GM19438 (cell line): ENCODE measurements around the gene ACP2.
A peak's percentile ranks its signal among the peaks of the same experiment; 100 is the strongest.

Source experiments
- ATAC-seq: cut with Tn5 transposase; IDR thresholded peaks from one replicate; pipeline ENCODE4 v1.9.1; 2021; ENCODE audit warnings: low read depth; ENCODE audit not compliant: unreplicated experiment

Gene ACP2

DNA sequence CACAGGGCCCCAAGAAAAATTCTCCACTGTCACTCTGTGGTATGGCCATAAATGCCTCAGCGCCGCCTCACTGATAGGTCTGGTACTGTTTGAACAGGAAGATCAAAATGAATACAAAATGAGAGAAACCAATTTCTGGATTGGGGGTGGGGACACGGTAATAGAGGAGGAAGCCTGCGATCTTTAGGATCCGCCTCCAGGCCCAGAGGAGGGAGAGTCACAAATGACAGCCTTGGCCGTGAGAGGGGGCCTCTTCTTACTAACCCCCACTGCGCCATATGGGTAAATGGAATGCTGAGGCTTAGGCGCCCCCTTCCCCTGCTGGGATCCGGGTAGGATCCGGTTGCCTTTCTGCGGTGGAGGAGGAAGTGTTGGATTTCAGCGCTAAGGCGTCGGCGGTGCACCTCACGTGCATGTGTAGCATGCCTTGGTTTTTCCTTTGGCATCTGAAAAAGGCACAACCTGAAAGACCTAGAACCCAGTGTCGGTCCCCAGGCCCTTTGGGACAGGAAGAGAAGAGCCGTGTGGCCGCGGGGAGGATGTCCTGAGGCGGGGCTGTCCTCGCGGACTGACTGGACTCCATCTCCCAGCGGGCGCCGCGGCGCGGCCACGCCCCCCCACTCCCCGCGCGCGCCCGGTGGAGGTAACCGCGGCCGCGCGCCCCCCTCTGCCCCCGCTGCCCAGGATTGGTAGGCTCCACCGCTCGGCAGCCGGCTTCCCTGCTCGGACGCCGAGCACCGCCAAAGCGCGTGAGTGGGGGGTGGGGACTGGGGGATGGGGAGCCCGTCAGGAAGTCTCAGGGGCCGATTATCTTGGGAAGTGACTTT lies 20.6 kb upstream of the ACP2 start:
- peak; percentile 56 for ATAC-seq

DNA sequence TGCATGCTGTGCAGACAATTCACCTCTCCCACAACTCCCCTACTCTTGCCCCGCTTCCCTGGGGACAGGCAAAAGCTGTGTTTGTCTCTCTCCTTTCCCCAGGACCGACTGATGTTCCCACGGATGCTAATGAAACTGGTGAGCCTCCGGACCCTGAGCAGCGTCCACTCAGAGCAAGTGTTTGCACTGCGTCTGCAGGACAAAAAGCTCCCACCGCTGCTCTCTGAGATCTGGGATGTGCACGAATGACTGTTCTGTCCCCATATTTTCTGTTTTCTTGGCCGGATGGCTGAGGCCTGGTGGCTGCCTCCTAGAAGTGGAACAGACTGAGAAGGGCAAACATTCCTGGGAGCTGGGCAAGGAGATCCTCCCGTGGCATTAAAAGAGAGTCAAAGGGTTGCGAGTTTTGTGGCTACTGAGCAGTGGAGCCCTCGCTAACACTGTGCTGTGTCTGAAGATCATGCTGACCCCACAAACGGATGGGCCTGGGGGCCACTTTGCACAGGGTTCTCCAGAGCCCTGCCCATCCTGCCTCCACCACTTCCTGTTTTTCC lies 19.9 kb upstream of the ACP2 start:
- ATAC-seq, result no peak

DNA sequence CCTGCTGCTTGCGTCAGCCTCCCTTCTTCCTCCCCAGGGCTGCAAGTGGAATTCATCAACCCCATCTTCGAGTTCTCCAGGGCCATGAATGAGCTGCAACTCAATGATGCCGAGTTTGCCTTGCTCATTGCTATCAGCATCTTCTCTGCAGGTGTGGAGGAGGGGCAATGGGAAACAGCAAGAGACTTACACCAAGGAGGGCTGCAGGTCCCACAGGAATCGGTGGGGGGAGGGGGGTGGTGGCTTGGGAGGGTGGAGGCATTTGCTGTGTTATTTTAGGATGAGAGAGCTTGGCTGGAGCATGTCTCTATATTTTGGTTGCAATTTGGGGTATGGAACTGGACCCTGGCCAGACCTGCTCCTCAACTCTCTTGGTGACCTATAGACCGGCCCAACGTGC lies 19.3 kb upstream of the ACP2 start:
- ATAC-seq, result no peak

DNA sequence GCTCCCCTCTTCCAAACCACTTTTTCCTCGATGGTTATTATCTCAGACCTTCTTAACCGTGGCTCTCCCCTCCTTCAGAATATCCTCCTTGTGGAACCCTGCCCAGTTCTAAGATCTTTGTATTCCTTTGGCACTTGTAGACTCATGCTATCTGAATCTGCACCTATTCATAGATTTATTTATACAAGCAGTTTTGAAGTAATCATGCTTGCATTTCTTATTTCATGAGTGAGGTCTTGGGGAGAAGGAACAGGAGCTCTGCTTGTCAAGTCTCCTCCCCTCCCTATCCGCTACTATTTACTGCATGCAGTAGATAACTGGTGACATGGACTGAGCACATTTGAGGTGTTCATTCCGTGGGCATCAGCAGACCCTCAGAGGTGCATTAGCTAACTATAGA lies 15.9 kb upstream of the ACP2 start:
- no peak for ATAC-seq

DNA sequence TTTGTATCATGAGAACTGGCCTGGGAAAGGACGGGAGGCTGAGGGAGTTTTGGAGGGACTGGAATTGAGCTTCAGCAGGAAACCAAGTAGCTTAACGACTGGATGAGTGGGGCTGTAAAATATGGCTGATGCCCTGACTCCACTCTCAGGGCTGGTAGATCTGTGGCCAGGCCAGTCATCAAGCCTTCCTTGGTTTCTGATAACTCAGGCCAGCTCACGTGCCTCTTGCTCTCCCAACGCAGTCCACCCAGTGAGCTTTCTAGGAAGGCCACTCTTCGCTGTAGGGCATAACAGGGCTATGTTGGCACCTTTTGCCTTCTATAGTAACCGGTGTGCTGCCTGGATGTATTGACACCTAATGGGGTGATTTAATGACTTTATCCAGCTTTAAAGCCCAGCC lies 15.5 kb upstream of the ACP2 start:
- ATAC-seq, result no peak

DNA sequence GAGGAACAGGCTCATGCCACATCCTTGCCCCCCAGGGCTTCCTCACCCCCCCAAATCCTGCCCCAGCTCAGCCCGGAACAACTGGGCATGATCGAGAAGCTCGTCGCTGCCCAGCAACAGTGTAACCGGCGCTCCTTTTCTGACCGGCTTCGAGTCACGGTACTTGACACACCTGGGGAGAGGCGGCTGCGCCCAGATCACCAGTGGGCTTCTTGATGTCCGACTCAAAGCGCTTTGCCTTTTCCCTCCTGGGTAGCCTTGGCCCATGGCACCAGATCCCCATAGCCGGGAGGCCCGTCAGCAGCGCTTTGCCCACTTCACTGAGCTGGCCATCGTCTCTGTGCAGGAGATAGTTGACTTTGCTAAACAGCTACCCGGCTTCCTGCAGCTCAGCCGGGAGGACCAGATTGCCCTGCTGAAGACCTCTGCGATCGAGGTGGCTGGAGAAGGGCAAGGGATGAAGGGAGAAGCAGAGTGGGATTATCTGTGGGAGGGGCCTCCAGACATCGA lies 12.7 kb upstream of the ACP2 start:
- ATAC-seq, result no peak

DNA sequence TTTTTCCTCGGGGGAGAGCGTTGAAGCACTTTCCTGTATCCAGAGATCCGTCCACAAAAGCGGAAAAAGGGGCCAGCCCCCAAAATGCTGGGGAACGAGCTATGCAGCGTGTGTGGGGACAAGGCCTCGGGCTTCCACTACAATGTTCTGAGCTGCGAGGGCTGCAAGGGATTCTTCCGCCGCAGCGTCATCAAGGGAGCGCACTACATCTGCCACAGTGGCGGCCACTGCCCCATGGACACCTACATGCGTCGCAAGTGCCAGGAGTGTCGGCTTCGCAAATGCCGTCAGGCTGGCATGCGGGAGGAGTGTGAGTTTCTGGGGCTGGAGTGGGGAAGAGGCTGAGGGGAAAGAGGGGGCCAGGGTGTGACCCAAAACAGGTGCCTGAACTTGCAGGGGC lies 11.8 kb upstream of the ACP2 start:
- no peak for ATAC-seq

DNA sequence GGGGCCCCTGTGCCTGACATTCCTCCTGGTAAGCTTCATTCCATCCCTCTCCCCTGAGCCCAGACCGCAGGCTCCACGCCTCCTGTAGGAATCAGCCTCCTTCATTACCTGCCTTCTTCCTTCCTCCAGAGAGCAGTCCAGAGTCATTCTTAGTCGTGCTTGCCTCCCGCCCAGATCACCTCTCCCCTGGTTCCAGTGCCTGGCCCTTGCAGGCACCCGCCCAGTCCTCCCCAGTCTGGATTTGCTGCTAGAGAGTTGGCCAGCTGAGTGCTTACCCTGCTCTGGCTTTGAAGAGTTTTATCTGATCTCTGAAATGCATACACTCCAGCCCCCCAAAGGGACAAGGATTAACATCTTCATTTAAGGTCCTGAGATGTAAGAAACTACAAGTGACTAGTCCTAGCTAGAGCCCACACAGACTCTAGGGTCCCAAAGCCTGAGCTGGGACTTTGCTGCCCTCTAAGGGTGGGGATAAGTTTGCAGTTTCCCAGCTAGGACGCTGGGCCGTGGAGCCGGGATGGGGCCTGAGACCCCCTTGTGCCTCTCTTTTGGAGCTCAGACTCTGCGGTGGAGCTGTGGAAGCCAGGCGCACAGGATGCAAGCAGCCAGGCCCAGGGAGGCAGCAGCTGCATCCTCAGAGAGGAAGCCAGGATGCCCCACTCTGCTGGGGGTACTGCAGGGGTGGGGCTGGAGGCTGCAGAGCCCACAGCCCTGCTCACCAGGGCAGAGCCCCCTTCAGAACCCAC lies 10.8 kb upstream of the ACP2 start:
- ATAC-seq, result no peak

DNA sequence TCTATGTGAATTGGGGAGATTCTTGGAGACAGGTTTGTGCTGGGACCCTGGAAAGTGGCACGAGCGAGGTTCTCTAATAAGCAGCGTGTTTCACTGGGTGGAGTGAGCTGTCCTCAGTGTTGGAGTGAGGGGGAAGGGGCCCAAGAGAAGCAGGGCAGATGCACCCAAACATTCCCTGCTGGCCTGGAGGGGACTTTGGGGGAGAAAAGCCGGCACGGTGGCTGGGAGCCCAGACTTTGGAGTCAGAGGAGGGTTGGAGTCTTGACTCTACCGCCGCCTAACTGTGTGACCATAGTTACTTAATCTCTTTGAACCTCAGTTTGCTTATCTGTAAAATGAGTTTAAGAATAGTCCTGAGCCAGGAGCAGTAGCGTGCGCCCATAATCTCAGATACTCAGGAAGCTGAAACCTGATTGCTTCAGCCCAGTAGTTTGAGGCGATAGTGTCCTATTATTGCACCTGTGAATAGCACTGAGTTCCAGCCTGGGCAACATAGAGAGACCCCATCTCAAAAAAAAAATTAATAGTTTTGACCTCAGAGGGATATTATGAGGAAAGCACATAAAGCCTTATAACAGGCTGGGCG lies 9.8 kb upstream of the ACP2 start:
- ATAC-seq, result no peak

DNA sequence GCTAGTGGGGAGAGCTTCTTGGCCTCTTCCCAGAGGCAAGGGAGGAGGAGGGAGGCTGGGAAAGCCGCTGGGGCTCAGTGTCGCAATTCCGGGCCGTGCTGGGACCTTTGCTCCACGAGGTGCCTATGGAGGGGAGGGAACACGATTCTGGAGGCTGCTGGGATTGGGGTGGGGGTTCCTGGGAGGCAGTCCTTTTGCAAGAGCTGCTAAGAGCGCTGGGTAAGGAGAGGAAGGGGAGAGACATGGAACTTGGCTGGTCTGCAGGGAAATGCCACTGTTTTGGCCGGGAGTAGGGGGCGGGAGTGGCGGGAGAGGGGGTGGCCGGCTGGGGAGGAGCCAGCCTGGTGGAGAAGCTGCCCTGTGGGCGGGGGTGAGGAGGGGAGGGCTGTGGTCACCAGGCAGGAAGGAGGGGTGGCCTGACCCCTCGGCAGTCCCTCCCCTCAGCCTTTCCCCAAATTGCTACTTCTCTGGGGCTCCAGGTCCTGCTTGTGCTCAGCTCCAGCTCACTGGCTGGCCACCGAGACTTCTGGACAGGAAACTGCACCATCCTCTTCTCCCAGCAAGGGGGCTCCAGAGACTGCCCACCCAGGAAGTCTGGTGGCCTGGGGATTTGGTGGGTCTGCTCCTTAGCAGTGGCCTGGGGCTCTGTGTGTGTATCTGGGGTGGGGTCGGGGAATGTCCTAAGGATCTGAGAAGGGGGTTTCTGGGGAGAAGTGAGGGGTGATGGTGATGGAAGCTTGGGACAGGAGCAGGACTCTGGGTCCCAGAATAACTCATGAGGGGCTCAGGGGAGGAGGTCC lies 9.1 kb upstream of the ACP2 start, which contains the start of gene NR1H3:
Gene NR1H3 (plus strand): TSS at position 480 of the 800 bp plus-strand sequence. CDS start 1,221 bp downstream, outside the sequence.
- ATAC-seq, result no peak

DNA sequence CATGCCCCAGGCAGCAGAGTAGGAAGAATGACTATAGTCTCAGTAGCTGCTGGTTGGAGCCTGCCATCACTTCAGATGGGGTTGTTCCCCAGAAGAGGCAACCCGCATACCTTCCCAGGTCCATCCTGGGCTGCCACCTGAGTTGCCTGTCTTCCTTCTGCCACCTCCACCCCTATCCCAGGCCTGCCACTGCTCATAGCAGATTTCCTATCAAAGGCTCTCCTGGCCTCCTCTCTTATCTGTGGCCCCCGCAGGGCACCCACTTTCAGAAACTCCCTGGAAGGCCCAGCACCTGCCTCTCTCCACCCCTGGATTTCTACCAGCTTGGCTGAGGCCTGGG lies 8.5 kb upstream of the ACP2 start:
- no peak for ATAC-seq

DNA sequence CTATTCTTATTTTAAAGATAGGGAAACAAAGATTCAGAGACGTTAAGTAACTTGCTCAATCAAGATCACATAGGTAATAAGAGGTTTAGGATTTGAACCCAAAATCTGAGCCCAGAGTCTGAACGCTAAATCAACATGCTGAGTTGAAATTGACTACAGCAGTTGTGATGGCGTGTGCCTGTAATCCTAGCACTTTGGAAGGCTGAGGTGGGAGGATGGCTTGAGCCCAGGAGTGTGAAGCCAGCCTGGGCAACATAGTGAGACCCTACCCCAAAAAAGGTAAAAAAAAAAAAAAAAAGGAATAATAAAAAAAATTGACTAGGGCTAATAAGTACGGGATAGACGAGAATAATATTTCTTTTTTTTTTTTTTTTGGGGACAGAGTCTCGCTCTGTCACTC lies 7.8 kb upstream of the ACP2 start:
- no peak for ATAC-seq

DNA sequence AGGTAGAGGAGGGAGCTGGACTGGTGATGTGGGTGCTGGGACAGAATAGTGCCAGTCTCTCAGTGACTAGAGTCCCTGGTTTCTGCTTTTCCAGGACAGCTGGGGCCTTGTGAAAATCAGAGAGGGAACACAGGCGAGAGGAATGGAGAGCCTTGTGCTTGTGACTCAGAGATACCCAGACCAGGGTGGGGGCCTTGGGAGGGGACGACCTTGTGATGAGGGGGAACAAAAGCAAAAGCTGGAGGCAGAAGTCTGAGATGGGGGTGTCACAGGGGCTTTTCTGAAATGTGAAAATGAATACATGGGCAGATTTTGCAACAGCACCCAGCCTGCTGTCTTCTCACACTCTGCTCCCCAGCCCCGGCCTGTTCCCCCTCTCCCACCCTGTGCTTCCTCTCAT lies 5.8 kb upstream of the ACP2 start:
- ATAC-seq, result no peak

DNA sequence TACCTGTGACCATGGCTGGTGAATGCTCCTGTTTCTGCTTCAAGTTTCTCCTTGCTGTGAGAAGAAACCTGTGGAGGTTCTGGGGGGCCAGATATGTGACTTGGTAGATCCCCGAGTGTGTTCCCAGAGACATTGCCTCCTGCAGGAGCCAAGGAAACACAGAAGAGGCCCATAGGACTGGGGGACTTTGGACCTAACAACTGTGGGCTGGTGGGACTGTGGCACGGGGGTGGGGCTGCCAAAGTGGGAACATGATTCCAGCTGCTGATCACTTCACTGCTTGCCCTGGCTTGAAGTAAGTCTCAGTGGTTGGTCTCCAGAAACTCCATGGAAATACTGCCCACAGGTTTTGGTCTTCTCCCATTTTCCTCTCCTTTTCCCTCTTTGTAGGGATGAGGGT lies 5.0 kb upstream of the ACP2 start:
- no peak for ATAC-seq

DNA sequence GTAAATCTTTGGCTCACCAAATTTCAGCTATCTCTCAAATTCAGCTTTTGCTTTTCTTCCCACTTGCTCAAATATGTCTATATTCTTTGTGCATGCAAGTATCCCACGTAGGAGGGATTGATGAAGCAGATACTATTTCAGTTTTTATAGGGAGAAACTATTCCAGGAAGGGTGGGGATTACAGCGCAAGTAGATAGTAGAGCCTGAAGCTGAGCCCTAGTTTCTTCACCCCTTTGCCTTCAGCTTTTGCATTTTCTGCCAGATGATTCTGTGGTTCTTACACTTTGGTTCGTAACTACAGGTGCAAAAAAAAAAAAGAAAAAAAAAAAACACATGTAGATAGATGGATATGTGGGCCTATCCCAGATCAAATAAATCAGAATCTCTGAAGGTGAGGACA lies 3.1 kb upstream of the ACP2 start:
- no peak for ATAC-seq

DNA sequence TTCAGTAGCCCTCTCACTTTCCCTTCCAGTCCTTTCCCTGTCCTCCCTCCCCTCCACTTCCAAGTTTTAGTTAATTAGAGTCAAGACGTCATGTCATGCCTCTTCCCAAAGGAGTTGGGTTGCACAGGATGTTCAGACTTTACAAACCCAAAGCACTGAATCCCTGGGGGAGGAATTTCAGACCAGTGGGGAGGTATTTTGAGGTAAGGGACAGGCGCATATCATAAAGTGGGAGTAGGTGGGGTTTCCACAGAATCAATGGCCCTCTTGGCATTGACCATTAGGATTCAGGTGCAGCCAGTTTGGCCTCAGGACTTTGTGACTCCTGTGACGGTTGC lies 733 bp upstream of the ACP2 start:
- no peak for ATAC-seq

DNA sequence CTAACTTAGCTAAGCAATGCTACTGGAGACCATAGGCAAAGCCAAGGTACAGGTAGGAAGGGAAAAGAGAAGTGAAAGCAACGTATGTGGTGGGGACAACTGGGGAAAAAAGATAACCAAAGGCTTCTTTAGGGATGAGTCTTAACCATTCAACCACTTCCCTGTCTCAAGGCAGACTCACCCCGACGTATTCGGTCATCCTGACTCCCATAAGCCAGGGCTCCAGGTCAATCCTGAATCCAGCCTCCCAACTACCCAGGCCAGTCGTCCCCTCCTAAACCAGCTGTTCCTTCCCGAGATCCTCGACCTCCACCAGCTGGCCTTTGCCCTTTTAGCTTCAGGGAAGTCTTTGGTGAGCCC lies 330 bp downstream of the ACP2 start:
- peak; percentile 22 for ATAC-seq

DNA sequence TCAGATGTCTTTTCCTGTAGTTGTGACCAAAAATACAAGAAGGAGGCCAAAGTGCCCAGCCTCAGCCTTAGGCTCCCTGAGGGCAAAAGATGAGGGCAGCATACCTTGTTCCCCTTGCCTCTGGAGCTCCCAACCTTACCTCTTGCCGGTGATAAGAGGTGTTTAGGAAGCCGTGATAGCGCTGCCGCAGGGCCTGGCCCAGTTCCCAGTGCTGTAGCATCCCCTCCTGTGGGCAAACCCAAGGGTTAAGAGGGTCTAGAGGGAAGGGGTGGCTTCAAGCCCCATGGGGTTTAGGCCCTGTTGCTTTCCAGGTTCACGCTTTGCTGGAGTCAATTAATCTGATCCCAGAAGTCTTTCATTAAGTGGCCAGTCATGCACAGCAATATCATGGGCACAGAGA lies 1.1 kb downstream of the ACP2 start:
- ATAC-seq, result no peak

DNA sequence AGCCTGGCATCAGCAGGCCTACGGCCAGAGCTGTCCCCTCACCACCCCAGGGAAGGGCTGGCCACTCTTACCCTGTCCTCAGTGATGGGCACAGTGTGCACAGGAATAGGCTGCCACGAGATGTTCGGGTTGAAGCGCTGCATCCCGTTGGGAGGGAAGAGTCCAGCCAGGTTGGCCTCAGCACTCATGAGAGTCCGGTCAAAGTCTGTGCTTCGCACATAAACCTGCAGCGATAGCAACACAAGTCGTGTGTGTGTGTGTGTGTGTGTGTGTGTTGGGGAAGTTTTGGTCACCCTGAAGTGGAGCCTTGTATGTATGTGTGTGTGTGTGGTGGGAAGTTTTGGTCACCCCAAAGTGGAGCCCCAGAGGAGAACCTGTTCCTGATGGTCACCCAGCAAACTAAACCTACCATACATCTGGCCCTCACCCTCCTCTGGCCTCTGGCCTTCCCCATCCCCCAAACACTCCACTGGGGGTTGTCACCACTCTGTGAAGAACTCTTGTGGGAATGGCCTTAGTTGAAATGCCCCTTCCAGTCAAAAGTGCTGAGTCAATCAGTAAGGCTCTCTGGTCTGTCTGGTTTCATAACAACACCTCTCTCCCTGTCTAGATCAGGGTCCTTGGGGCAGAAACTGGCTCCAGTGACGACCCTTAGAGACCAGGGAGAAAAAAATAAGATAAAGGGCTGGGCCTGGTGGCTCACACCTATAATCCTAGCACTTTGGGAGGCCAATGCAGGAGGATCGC lies 2.8 kb downstream of the ACP2 start:
- no peak for ATAC-seq
